HG03045 (cell line): Measurements from ENCODE around the gene FTO.

Experiments used
- ATAC-seq: cut with Tn5 transposase; IDR thresholded peaks from one replicate; pipeline ENCODE4 v1.9.1; 2021; ENCODE audit warnings: mild to moderate bottlenecking, moderate library complexity; ENCODE audit not compliant: unreplicated experiment

The FTO gene

DNA sequence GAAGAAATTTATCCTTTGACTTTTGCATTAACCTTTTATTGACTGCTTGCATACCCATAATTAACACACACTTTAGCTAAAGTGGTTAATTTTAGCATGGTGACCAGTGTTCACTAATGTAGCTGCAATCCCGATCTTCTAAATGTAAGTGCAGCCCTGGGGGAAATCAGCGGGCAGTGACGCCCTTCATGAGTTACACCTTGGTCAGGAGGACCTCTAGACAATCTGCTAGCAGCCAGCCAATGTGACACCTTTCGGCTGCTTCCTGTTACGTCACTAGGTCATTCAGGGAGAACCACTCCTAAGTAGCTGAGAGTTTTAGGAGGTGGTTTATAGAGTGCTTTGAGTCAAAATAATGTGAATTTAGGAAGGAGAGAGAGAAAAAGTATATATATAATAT, 402.1 kb downstream of the FTO start:
- ATAC-seq = no peak

DNA sequence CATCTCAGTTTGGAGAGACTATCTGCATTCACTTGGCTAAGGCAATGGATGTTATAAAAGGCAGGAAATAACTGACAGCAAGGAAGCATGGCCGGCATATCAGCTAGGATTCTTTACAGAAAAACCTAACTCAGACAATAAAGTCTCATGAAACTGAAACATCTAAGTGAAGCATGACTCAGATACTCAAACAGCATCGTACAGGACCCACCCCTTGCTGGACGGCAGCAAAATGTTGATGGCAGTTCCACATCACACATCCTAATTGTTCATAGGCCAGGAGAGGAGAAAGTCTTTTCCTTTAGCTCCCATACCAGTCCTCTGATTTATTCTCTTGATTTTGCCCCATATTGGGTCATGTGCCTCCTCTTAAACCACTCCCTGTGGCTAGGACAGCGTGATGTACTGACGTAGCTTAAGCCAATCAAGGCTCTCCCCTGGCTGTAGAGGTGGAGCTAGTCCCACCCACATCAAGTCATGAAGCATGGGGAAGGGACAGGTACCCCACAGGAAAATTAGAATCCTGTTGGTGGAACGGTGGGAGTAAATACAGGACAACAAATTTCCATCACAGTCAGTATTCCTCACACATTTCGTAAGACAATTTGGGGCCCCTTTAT, 403.7 kb downstream of the FTO start:
- no peak for ATAC-seq

DNA sequence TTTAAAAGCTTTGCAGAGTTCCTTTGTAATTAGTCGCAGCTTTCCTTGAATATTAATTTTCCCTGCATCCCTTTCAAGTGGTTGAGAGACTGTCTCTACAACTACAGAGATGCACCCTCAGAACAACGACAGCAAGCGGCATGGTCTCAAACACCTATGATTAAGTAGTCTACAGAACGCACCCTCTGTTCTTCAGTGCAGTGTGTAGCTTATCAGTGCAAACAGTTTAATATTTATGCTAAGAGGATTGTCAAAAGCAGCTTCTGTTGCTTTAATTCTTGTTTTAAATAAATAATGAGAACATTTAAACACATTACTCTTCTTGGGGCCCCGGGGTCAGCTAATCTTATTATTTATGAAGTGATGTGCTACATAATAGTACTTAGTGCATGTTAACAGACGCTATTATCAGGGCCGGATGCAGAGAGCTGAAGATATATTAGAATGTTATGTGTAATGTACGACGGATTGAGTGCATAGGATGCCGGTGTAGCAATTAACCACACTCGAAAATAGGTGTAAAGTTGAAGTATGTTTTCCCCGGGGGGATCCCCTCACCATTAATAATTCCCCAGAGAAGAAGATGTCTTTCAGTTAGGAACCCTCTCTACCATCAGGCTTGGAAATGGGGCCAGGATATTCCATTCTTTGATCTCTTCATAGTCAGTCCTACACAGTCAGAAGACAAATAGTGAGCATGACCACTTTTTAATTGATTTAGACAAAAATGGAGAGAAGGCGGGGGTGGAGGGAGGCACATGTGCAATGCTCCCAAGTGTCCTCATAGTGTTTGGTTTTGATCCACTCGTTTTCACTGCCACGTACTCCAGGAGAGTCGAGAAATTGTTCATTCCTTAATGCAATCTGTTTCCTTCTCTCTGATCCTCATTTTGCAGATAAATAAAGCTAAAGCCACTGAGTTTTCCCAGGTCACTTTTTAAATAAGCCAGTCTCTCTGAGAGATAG, 406.3 kb downstream of the FTO start:
- ATAC-seq = no peak

DNA sequence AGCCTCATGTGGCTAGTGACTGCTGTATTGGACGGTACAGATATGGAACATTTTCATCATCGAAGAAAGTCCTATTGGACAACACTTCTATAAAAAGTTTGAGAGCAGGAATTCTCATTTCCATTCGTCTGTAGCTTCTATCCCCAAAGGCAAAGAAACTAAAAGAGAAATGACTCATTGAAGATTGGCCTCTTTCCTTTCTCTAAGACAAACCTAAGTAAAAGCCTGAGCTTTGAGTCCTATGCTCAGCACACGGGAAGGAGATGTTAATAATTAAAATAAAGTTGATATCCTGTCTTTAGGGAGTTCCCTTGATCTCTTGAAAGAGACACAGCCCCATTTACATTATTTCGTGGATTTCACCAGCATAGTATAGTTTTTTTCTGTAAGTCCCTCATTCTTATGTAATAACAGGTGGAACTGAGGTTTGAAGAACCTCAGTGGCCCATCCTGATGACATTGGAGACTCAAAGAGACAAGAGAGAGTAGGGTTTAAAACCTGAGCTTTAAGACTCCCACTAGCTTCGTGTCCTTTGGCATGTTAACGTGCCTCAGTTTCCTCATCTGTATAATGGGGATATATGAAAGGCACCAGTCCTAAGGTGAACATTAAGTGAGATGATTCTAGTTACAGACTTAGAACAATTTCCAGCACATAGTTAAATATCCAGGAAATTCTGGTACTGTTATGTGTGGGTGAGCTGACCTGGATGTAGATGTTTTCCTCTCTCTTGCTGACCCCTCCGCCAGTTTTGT, 408.7 kb downstream of the FTO start:
- no peak for ATAC-seq

GRCh38 chr16:54115558-54115957, 411.6 kb downstream of the FTO start:
- no peak for ATAC-seq

DNA sequence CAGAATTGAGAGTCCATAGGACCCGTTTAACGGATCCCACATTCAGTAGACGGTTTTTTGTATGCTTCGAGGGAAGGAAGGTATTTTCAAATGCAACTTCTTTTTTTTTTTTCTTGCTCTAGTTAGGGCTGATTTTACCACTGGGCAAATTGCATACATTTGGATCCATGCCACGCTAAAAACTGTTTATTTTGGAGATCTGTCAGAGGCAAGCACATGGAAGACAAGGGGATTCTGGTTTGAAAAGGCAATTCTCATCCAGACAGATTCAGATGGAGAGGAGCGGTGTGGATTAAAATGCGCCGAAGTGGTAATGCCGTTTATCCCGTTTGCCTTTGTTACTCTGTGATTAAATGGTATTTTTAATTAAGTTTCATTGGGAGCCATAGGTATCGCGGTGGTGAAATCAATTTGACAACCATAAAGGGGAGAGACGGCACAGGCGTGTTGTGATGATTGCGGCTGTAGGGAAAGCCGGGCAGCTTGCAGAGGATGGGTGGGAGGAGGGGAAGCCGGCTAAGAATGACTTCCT, 412.2 kb downstream of the FTO start:
- no peak for ATAC-seq

DNA sequence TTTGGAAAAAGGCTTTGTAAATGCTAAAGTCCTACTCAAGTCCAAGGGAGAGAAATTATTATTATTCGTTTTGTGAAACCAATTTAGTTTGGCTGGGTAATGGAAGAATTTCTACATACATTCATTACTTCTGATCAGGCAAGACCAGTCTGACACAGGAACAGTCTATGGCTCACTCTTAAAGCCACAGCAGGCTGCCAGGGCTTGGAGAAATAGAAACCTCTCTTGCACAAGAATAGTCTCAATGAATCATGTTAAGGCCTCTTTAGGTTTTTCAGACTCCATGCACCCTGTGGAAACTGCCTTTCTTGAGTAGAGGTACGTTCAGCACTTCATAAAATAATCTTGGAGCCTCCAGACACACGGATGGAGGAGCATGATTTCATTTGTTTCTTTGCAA, 414.9 kb downstream of the FTO start:
- ATAC-seq = no peak

DNA sequence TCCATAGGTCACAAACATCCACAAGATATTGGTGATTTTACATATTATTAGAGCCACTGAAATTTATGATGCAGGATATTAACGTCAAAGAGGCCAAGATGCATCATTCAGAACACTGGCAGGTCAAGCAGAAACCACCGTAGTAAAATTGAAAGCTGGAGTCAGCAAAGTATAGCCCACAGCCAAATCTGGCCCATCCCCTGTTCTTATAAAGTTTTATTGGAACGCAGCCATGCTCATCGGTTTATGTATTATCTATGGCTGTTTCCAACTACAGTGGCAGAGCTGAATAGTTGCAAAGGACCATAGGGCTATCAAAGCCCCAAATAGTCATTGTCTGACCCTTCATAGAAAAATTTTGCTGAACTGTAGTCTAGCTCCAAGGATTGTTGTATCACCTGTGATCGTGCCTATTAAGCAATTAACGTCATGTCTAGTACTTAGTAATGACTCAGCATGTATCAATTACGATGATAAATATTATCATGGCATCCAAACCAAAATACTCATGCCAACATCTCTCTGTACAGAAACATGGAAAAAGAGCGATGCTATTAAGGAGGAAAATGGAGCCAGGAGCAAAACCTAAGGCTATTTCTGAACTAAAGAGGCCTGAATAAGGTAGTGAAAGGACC, 417.0 kb downstream of the FTO start:
- no peak for ATAC-seq

- no peak for ATAC-seq
These were observed 417.8 kb downstream of the FTO start for GRCh38 chr16:54121539-54122295.

GRCh38 chr16:54123766-54124165, 419.8 kb downstream of the FTO start:
- ATAC-seq = no peak

- no peak for ATAC-seq
These were observed 422.0 kb downstream of the FTO start for GRCh38 chr16:54125751-54126655.

- ATAC-seq = no peak
These were observed 423.0 kb downstream of the FTO start for GRCh38 chr16:54126907-54127306.

DNA sequence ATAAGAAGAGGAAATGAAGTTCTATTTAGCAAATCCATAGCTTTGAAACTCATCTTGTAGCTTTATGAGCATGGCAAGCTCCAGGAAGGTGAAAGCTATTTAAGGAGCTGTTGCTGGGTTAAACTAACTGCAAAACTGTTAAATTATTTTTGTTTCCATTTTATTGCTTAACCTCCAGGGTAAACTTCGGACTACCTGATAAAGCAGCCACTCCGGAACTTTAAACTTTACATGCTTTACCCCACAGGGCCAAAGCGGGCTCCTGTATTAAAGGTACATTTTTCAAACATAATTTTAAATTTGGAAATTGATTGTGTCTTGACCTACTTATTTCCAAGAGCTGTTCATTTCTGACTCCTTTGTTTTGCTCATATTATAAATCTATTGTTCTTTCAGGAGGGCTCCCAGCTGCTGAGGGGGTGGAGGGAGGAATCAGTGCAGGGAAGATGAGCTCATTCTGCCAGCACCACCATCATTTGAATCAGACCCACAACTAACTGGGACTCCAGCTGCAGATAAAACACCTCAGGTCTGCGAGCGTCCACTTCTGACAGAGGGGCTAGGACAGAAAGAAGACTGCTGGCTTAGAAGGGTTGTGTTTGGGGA, 424.8 kb downstream of the FTO start:
- no peak for ATAC-seq

DNA sequence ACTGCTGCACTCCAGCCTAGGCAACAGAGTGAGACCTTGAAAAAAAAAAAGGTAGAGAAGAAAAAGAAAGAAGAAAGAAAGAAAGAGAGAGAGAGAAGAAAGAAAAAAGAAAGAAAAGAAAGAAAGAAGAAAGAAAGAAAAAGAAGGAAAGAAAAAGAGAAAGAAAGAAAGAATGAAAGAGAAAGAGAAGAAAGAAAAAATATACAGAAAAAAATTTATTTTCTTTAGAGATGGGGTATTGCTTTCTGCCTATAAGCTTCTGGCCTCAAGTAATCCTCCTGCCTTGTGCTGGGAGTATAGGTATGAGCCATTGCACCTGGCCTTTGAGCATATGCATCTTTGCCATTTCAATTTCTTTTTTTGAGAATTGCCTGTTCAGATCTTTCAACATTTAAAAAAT, 425.9 kb downstream of the FTO start:
- ATAC-seq = no peak

DNA sequence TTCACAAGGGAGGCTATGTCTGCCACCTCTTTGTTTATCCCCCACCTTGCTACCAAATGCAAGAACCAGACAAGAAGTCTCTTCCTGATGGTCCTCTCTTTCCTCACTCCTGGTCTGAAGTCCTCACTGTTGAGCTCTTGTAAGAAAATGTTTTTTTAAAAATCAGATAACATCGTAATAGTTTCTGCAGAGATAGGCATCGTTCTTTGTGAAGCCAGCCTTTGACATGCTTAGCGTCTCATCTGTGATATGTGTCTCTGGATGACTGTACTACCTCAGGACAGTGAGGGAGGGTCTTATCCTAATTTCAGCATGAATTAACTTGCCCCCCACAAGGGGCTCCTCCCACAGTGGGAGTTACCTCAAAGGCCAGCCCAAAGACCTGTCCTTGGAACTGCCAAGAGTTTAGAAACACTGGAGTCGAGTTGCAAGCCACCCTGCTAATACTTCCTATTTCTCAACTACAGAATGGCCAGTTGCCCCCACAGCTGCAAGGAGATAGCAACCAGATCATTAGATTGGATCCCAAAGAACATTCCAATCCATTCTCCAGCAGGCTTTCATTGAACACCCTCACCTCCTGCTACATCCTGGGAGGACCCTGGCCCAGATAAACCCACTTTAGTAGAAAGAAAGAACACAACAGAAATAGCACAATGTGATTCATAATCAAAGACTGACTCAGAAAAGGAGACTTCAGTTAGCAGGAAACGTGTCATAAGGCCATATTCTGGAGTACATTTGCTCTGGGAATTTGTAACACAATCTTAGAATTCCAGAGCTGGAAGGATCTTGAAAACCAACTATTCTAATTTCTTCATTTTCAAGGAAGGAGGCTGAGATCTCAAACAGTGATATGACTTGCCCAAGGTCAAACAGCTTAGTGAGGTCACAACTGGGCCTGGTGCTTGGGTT, 431.7 kb downstream of the FTO start:
- no peak for ATAC-seq

GRCh38 chr16:54136276-54136625, 432.3 kb downstream of the FTO start:
- no peak for ATAC-seq

DNA sequence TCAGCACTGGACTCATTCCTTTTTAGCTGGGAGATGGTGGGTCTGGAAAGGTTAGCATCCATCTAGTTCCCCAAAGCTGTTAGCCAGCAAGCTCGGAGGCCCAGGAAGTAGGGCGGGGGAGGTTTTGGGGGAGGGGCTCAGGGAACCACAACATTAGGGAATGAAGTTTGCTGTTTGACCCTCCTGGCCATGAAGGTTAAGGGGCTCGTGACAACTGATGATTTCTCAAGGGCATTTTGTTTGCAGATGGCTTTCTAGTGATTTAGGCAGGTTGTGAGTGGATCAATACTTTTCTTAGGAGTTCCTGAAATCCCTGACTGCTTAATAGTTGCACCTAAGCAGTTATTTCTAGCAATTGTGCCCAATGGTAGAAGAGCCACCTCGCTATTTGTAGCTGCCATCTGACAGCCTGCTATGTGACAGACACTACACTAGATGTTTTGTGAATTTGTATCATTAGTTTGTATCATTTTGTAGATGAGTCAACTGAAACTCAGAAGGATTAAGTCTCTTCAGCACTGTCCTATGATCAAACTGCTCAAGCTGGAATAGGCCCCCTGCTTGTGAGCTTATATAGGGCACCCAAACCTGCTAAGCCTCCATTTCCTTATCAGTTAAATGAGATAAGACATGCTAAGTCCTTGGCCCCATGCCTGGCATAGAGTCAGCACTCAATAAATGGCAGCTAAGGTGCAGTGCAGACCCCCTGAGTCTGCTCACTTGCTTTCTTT, 436.3 kb downstream of the FTO start:
- ATAC-seq = no peak
